ENCODE measurements around the gene MLC1.

Gene MLC1

DNA sequence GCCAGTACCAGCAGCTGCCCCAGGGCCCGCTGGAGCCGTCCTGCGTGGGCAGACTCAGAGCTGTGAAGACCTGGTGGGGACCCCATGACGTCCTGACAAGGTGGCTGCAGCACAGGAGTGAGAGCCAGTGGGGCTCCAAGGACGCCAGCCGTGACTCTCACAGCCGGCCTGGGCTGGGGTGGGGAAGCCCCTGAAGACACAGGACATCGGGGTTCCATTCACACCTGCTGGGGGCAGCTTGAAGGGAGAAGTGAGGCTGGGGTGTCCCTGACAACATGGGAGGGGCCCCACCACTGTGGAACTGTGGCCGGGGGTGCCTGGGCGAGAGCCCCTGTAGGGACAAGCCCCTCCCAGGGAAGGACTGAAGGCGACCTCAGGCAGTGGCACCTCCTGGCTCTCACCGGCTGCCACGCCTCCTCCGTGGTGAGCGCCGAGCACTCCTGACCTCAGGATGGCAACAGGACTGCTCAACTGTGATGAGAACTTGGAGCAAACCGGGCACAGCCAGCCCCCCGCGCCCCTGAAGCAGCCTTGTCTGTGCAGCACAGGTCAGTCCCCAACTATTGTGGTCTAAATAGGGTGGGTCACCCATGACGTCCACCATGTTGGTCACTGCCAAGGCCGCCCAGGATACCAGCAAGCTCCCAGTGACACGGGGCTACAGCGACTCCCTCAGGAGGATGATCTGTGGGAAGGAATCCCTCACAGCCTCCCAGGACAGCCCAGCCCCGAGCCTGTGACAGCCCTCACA, 49.9 kb downstream of the MLC1 start:
- DNase-seq (ENCODE audit: low read depth), result no peak

- DNase-seq (ENCODE audit: low read depth), result no peak
Observed at GRCh38 chr22:50034126-50035081, 50.8 kb downstream of the MLC1 start.

- DNase-seq (ENCODE audit: low read depth), result no peak
Observed at GRCh38 chr22:50032941-50033601, 52.2 kb downstream of the MLC1 start.

- no peak for DNase-seq (ENCODE audit: low read depth)
Observed at GRCh38 chr22:50032109-50032871, 52.9 kb downstream of the MLC1 start.

- no peak for DNase-seq (ENCODE audit: low read depth)
Observed at GRCh38 chr22:50031189-50032091, 53.8 kb downstream of the MLC1 start.

GRCh38 chr22:50030297-50031188, 54.7 kb downstream of the MLC1 start:
- DNase-seq (ENCODE audit: low read depth), result peak; percentile 62

- DNase-seq (ENCODE audit: low read depth), result peak; percentile 37
Observed at GRCh38 chr22:50027639-50028537, 57.3 kb downstream of the MLC1 start.

DNA sequence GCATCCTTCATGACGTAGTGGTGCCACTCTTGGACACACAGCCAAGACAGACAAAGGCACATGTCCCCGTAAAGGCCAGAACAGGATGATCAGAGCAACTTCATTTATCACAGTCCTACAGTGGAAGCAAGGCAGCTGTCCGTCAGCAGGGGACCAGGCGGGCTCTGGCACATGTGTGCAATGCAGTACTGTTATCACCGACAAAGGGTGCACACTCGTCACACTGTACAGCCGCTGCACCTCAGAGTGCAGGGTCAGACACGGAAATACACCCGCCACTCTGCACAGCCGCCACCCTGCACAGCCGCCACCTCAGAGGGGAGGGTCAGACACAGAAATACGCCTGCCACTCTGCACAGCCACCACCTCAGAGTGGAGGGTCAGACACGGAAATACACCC, 59.2 kb downstream of the MLC1 start:
- no peak for DNase-seq (ENCODE audit: low read depth)

GRCh38 chr22:50022171-50022819, 62.9 kb downstream of the MLC1 start:
- no peak for DNase-seq (ENCODE audit: low read depth)

DNA sequence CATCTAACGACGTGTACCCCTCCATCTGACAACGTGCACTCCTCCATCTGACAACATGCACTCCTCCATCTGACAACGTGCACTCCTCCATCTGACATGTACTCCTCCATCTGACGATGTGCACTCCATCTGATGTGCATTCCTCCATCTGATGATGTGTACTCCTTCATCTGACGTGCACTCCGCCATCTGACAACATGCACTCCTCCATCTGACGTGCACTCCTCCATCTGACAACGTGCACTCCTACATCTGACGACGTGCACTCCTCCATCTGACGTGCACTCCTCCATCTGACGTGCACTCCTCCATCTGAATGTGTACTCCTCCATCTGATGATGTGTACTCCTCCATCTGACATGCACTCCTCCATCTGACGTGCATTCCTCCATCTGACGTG, 64.6 kb downstream of the MLC1 start:
- no peak for DNase-seq (ENCODE audit: low read depth)

DNA sequence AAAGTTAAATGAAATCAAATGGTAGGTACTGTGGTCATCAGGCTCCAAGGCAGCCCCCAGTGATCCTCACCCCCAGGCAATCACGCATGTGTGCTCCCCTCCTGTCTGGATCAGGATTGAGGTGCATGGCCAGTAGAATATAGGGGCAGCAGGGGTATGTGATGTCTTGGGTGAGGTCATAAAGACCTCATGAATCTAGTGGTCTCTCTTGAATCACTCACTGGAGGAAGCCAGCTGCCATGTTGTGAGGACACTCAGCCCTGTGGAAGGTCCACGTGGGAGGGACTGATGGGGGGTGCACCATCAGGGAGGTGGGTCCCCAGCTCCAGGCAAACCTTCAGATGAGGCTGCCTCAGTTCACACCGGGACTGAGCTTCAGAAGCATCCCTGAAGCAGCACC, 65.9 kb downstream of the MLC1 start:
- no peak for DNase-seq (ENCODE audit: low read depth)

GRCh38 chr22:50018608-50019285, 66.5 kb downstream of the MLC1 start:
- no peak for DNase-seq (ENCODE audit: low read depth)

DNA sequence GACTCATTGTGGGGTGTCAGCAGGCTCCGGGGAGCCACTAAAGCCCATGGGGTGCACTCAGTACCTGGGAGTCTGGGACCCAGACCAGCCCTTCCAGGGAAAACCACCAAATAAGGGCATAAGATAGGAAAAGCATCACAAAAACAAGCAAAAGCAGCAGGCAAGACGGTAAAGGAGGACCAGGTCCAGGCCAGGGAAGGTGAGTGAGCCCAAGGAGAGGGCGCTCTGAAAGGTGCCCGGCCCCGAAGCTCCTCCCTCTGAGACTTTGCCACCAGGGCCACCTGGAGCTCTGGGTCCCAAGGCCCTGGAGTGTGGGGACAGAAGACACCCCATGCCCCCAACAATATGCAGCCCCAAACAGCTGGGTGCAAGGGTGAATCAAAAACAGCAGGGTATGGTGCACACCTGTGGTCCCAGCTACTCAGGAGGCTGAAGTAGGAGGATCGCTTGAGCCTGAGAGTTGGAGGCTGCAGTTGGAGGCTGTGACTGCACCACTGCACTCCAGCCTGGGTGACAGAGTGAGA, 67.5 kb downstream of the MLC1 start:
- DNase-seq (ENCODE audit: low read depth), result no peak

- DNase-seq (ENCODE audit: low read depth), result peak; percentile 39
Observed at GRCh38 chr22:50016988-50017700, 68.1 kb downstream of the MLC1 start.

- no peak for DNase-seq (ENCODE audit: low read depth)
Observed at GRCh38 chr22:50016308-50016987, 68.8 kb downstream of the MLC1 start.

Data from T-helper 22 cell (primary cell).